LNCAP (cell line): ENCODE measurements around the gene CRELD1.
A peak's percentile ranks its signal among the peaks of the same experiment; 100 is the strongest.

Experiments
- CTCF ChIP-seq: fragments of 450-650 bp; IDR thresholded peaks from 2 replicates; pipeline ENCODE4 v1.5.1; 2017; ENCODE audit warnings: mild to moderate bottlenecking

CRELD1 gene

DNA sequence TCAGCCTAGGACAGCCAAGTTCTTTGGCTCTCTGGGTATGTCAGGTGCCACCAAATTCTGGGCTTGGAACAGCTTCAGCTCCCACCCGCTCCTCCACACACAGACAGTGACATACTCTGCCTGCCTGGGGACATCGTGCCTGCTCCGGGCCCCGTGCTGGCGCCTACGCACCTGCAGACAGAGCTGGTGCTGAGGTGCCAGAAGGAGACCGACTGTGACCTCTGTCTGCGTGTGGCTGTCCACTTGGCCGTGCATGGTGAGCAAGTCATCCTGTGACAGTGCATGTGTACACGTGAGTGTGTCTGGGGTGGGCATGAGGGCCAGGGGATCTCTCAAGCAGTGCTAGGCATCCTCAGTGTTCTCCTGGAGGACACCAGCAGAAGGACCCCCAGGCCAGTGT is 15.8 kb upstream of the CRELD1 start:
- TF ChIP-seq CTCF = no peak

DNA sequence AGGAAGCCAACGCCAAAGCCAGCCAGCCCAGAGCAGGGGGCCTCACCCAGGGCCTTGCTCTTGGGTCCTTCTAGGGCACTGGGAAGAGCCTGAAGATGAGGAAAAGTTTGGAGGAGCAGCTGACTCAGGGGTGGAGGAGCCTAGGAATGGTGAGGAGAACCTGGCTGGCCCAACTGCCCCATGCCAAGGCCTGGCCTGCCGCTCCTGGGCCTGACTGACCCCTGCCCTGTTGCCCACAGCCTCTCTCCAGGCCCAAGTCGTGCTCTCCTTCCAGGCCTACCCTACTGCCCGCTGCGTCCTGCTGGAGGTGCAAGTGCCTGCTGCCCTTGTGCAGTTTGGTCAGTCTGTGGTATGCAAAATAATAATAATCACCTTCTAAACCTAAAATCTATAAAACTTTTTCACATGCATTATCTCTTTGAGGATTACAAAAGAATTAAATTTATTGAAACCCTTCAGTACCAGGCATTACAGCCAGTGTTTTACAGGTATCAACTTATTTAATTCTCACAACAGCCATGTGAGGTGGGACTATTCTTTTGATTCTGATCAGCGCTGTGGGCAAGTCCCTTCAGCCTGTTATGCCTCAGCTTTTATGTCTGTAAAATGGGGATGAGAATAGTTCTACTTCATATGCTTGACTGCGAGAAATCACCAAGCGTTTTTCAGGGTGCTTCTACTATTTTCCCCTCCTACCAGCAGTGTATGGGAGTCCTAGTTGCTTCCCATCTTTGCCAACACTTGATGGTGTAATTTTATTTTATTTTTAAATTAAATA is 15.2 kb upstream of the CRELD1 start:
- no peak for TF ChIP-seq CTCF

DNA sequence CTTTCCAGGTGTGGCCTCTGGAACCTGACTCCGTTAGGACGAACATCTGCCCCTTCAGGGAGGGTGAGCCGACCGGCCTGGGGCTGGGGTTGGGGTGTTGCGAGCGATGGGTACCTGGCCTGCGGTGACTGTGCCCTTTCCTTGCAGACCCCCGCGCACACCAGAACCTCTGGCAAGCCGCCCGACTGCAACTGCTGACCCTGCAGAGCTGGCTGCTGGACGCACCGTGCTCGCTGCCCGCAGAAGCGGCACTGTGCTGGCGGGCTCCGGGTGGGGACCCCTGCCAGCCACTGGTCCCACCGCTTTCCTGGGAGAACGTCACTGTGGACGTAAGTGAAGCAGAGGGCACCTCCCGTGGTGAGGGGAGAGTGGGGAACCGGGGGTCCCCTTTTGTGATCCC is 5.5 kb upstream of the CRELD1 start:
- no peak for TF ChIP-seq CTCF

- 0 out of 2 replicates have a peak, but pooled peaks have one; percentile 22 for TF ChIP-seq CTCF
These were observed 2.7 kb upstream of the CRELD1 start for GRCh38 chr3:9930804-9931418.

GRCh38 chr3:9932535-9932842 is 1.1 kb upstream of the CRELD1 start:
- TF ChIP-seq CTCF = no peak

DNA sequence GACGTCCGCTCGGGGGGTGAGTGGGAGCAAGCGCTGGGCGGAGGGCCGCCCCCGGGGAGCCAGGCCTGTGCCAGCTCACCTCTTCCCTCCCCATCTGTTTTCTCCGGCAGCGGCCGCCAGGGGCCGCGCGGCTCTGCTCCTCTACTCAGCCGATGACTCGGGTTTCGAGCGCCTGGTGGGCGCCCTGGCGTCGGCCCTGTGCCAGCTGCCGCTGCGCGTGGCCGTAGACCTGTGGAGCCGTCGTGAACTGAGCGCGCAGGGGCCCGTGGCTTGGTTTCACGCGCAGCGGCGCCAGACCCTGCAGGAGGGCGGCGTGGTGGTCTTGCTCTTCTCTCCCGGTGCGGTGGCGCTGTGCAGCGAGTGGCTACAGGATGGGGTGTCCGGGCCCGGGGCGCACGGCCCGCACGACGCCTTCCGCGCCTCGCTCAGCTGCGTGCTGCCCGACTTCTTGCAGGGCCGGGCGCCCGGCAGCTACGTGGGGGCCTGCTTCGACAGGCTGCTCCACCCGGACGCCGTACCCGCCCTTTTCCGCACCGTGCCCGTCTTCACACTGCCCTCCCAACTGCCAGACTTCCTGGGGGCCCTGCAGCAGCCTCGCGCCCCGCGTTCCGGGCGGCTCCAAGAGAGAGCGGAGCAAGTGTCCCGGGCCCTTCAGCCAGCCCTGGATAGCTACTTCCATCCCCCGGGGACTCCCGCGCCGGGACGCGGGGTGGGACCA is 632 bp upstream of the CRELD1 start:
- peak; percentile 78 for TF ChIP-seq CTCF

DNA sequence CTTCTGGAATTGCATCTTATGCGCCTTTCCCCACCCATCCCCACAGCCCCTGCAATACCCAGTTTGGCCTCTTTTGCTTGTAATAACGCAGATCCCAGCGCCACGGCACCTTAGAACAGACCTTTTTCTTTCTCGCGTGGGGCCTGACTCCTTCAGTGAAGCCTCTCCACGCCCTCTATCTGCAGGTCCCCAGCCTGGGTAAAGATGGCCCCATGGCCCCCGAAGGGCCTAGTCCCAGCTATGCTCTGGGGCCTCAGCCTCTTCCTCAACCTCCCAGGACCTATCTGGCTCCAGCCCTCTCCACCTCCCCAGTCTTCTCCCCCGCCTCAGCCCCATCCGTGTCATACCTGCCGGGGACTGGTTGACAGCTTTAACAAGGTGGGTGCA is 594 bp downstream of the CRELD1 start:
- 0 out of 2 replicates have a peak, but pooled peaks have one; percentile 13 for TF ChIP-seq CTCF
